Ishikawa (cell line): Measurements from ENCODE around the gene DNAJB13.

Experiments used
- CEBPB ChIP-seq: IDR thresholded peaks from 2 replicates; pipeline ENCODE4 v1.6.1; 2012
- CREB1 ChIP-seq: IDR thresholded peaks from 2 replicates; pipeline ENCODE4 v1.6.1; 2012; ENCODE audit warnings: low read depth
- EP300 ChIP-seq: IDR thresholded peaks from 2 replicates; pipeline ENCODE4 v1.6.1; 2012; ENCODE audit warnings: borderline replicate concordance
- RAD21 ChIP-seq: IDR thresholded peaks from 2 replicates; pipeline ENCODE4 v1.6.1; 2012; ENCODE audit warnings: low read depth
- TAF1 ChIP-seq: IDR thresholded peaks from 2 replicates; pipeline ENCODE4 v1.6.1; 2012; ENCODE audit warnings: low read depth, mild to moderate bottlenecking
- TCF12 ChIP-seq: IDR thresholded peaks from 2 replicates; pipeline ENCODE4 v1.6.1; 2012; ENCODE audit warnings: low read depth
- YY1 ChIP-seq: IDR thresholded peaks from 2 replicates; pipeline ENCODE4 v1.6.1; 2012; ENCODE audit warnings: low read depth
- TF ChIP-seq, protein P1 (sequence below): IDR thresholded peaks from 2 replicates; pipeline ENCODE4 v1.6.1; 2012
- TF ChIP-seq, protein P2 (sequence below): IDR thresholded peaks from 2 replicates; pipeline ENCODE4 v1.6.1; 2012
- TF ChIP-seq, protein P3 (sequence below): IDR thresholded peaks from 2 replicates; pipeline ENCODE4 v1.6.1; 2012; ENCODE audit warnings: low read depth, mild to moderate bottlenecking

DNA sequence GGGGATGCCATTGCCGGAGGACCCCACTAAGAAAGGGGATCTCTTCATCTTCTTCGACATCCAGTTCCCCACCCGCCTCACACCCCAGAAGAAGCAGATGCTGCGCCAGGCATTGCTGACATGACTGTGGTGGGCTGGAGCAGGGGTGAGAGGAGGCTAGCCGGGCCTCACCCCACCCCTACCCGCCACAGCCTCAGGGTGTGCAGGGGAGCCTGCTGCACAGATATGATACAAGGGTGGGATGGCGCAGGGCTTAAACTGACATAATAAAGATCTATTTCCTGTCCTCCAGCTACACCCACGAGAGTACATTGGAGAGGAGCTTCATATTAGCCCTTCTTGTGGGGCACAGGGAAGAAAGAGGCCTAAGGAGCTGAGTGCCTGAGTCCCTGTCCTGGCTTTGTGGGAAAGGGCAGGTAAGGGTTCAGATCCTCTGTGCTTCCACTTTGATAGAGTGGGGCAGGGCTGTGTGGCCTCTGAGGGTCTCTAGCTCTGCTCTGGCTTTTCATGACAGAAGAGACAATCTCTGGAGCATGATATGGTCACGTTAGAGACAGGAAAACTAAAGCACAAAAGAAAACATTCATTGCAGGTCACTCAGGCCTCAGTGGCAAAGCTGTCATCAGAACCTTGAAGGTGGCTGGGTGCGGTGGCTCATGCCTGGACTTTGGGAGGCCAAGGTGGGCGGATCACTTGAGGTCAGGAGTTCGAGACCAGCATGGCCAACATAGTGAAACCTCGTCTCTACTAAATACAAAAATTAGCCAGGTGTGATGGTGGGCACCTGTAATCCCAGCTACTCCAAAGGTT lies 19.4 kb downstream of the DNAJB13 start:
- TF ChIP-seq, protein P1, sequence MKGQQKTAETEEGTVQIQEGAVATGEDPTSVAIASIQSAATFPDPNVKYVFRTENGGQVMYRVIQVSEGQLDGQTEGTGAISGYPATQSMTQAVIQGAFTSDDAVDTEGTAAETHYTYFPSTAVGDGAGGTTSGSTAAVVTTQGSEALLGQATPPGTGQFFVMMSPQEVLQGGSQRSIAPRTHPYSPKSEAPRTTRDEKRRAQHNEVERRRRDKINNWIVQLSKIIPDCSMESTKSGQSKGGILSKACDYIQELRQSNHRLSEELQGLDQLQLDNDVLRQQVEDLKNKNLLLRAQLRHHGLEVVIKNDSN, result no peak
- no peak for TF ChIP-seq TAF1
- TF ChIP-seq, protein P2, sequence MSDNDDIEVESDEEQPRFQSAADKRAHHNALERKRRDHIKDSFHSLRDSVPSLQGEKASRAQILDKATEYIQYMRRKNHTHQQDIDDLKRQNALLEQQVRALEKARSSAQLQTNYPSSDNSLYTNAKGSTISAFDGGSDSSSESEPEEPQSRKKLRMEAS, result no peak
- TF ChIP-seq EP300, result no peak
- TF ChIP-seq, protein P3, sequence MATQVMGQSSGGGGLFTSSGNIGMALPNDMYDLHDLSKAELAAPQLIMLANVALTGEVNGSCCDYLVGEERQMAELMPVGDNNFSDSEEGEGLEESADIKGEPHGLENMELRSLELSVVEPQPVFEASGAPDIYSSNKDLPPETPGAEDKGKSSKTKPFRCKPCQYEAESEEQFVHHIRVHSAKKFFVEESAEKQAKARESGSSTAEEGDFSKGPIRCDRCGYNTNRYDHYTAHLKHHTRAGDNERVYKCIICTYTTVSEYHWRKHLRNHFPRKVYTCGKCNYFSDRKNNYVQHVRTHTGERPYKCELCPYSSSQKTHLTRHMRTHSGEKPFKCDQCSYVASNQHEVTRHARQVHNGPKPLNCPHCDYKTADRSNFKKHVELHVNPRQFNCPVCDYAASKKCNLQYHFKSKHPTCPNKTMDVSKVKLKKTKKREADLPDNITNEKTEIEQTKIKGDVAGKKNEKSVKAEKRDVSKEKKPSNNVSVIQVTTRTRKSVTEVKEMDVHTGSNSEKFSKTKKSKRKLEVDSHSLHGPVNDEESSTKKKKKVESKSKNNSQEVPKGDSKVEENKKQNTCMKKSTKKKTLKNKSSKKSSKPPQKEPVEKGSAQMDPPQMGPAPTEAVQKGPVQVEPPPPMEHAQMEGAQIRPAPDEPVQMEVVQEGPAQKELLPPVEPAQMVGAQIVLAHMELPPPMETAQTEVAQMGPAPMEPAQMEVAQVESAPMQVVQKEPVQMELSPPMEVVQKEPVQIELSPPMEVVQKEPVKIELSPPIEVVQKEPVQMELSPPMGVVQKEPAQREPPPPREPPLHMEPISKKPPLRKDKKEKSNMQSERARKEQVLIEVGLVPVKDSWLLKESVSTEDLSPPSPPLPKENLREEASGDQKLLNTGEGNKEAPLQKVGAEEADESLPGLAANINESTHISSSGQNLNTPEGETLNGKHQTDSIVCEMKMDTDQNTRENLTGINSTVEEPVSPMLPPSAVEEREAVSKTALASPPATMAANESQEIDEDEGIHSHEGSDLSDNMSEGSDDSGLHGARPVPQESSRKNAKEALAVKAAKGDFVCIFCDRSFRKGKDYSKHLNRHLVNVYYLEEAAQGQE, result no peak
- no peak for TF ChIP-seq TCF12
- no peak for TF ChIP-seq RAD21
- no peak for TF ChIP-seq YY1
- no peak for TF ChIP-seq CEBPB
- TF ChIP-seq CREB1, result no peak
